ENCODE data around the gene MED16. TPM values are rescaled to one million over a fixed set of nuclear protein-coding genes. Genes with fewer than 3 reads are reported as not detected.

The MED16 gene
- total RNA-seq, 1 experiment from 2014 or later, result 25.9 TPM

DNA sequence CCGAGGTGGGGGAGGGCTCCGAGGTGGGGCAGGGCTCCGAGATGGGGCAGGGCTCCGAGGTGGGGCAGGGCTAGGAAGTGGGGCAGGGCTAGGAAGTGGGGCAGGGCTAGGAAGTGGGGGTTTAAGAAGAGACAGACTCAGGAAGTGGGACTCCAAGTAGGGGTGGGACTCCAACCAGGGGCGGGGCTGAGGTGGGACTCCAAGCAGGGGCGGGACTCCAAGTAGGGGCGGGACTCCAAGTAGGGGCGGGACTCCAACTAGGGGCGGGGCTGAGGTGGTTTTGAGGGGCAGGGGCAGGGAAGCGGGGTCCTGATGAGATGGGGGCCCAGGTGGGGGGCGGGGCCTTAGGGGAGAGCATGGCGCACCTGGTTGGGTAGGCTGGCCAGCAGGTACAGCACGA lies 19.9 kb downstream of the MED16 start:
- H2AFZ ChIP-seq (ENCODE audit: low read length), result no peak overlapping the region
- intact Hi-C loops (cut with micrococcal nuclease), result no loop called here
- H3K4me3 ChIP-seq (ENCODE audit: low read length), result no peak overlapping the region
- no peaks in the 10 kb centered on the region; the same call in 1 of the 2 replicates for H3K36me3 ChIP-seq (ENCODE audit: low read depth, low read length)
- CTCF ChIA-PET, result no interaction called here
- no peaks in the 10 kb centered on the region for H3K79me2 ChIP-seq (ENCODE audit: low read length)
- POLR2A ChIA-PET (ENCODE audit: unreplicated experiment), result no interaction called here
- H3K9me2 ChIP-seq (replicated peaks; ENCODE audit: low read length), result no peaks in the 10 kb centered on the region
- no peak for DNase-seq
- no peak overlapping the region for H3K27ac ChIP-seq (ENCODE audit: low read length)
- TF ChIP-seq, protein P1, sequence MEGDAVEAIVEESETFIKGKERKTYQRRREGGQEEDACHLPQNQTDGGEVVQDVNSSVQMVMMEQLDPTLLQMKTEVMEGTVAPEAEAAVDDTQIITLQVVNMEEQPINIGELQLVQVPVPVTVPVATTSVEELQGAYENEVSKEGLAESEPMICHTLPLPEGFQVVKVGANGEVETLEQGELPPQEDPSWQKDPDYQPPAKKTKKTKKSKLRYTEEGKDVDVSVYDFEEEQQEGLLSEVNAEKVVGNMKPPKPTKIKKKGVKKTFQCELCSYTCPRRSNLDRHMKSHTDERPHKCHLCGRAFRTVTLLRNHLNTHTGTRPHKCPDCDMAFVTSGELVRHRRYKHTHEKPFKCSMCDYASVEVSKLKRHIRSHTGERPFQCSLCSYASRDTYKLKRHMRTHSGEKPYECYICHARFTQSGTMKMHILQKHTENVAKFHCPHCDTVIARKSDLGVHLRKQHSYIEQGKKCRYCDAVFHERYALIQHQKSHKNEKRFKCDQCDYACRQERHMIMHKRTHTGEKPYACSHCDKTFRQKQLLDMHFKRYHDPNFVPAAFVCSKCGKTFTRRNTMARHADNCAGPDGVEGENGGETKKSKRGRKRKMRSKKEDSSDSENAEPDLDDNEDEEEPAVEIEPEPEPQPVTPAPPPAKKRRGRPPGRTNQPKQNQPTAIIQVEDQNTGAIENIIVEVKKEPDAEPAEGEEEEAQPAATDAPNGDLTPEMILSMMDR (conservative IDR thresholded peaks at IDR 0.05; ENCODE audit: low read depth, low read length), result no peak
- TF ChIP-seq EZH2 (IDR thresholded peaks at IDR 0.05; ENCODE audit: low read length, unreplicated experiment), result no peak
- TF ChIP-seq EZH2phosphoT487 (IDR thresholded peaks at IDR 0.05; ENCODE audit: borderline replicate concordance, low read length), result no peak
- H3K9me3 ChIP-seq (ENCODE audit: low read length), result no peaks in the 10 kb centered on the region
- no peak for ATAC-seq
- peaks cover 12% of the 10 kb centered on the region for H3K4me1 ChIP-seq (ENCODE audit: insufficient read depth, low read length)
- BruUV-seq (replicated peaks), result no TSS peak
- no peaks in the 10 kb centered on the region for H3K27me3 ChIP-seq (ENCODE audit: low read length)
- H3K4me2 ChIP-seq (ENCODE audit: low read length), result no peak overlapping the region
- H3K9ac ChIP-seq (ENCODE audit: low read length), result no peak overlapping the region
- H4K20me1 ChIP-seq (ENCODE audit: low read length), result no peaks in the 10 kb centered on the region
- no peaks in the 10 kb centered on the region for H3F3A ChIP-seq (ENCODE audit: low read length, unreplicated experiment)

DNA sequence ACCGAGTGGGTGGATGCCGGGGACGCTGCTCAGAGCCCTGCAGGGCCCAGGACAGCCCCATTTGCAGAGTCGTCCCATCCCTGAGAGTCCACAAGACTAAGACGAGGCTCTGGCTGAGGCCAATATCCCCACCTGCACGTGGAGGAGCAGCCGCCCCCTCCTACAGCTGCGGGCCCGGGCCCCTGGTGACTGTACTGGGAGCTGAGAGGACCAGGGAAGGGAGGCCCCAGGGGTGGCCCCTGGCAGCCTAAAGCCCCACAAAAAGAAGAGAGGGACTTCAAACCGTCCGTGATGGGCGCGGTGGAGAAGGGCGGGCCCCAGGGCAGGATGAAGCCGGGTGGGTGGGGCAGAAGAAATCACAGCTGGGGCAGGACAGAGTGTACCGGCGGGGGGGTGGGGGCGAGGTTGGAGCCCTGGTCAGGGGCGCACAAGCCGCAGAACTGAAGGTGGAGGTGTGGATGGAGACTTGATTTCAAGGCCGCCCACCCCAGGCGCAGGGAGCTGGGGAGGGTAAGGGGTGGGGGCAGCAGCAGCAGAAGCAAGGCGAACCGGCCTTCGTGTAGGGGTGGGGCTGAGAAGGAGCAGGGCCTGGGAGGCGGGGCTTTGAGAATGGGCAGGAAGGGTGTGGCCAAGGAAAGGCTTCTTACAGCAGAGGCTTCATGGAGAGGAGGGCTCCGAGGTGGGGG lies 20.6 kb downstream of the MED16 start:
- Histone ChIP-seq H2AFZ (ENCODE audit: low read length) (no peak overlapping the region), H3K4me2 (ENCODE audit: low read length) (no peak overlapping the region), H3K9me2 (replicated peaks; ENCODE audit: low read length) (no peaks in the 10 kb centered on the region), H3F3A (ENCODE audit: low read length, unreplicated experiment) (no peaks in the 10 kb centered on the region), H3K27ac (ENCODE audit: low read length) (no peak overlapping the region), H4K20me1 (ENCODE audit: low read length) (no peaks in the 10 kb centered on the region), H3K27me3 (ENCODE audit: low read length) (no peaks in the 10 kb centered on the region), H3K9me3 (ENCODE audit: low read length) (no peaks in the 10 kb centered on the region), H3K9ac (ENCODE audit: low read length) (no peak overlapping the region), H3K4me3 (ENCODE audit: low read length) (no peak overlapping the region), H3K79me2 (ENCODE audit: low read length) (no peaks in the 10 kb centered on the region), H3K4me1 (ENCODE audit: insufficient read depth, low read length) (peaks cover 12% of the 10 kb centered on the region), H3K36me3 (ENCODE audit: low read depth, low read length) (no peaks in the 10 kb centered on the region; the same call in 1 of the 2 replicates)
- ATAC-seq (peak; percentile 52), DNase-seq (peak; percentile 45)
- POLR2A ChIA-PET (ENCODE audit: unreplicated experiment), result no interaction called here
- intact Hi-C loops (cut with micrococcal nuclease), result no loop called here
- no TSS peak for BruUV-seq (replicated peaks)
- CTCF ChIA-PET, result no interaction called here
- no peak for TF ChIP-seq EZH2 (IDR thresholded peaks at IDR 0.05; ENCODE audit: low read length, unreplicated experiment)
- TF ChIP-seq, protein P1 (conservative IDR thresholded peaks at IDR 0.05; ENCODE audit: low read depth, low read length), result no peak
- TF ChIP-seq EZH2phosphoT487 (IDR thresholded peaks at IDR 0.05; ENCODE audit: borderline replicate concordance, low read length), result no peak

DNA sequence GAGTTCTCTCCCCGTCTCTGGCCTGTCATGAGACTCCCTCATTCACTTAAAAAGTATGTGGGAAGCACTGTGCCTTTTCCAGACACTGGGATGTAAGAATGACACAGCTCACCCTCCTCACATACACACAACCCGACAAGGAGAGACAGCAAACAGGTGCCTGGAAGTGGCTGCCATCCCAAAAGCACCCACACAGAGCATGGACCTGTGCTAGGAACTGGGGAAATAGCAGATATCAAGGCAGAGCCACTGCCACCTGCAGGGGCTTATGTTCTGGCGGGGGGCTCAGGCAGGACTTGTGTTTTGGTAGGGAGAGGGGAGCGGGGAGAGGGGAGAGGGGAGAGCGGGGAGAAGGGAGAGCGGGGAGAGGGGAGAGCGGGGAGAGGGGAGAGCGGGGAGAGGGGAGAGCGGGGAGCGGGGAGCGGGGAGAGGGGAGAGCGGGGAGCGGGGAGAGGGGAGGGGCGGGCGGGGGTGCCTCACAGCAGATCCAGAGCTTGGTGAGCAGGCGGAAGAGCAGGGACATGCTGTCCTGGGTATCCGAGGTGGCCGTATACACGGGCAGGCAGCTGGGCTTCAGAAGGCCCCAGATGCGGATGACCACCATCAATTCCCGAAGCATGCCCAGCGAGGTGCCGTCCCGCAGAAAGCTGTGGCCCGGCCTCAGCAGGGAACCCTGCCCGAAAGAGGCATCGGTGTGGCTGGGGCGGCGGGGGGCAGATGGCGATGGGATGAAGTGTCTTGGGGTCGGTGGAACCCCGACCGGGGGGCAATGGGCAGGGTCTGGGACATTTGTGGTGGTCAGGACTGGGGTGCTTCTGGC lies 21.3 kb downstream of the MED16 start:
- no peak for ATAC-seq
- H3K9me3 ChIP-seq (ENCODE audit: low read length), result no peaks in the 10 kb centered on the region
- ChIA-PET CTCF (no interaction called here), POLR2A (ENCODE audit: unreplicated experiment) (no interaction called here)
- intact Hi-C loops (cut with micrococcal nuclease), result no loop called here
- TF ChIP-seq EZH2phosphoT487 (IDR thresholded peaks at IDR 0.05; ENCODE audit: borderline replicate concordance, low read length) (no peak), EZH2 (IDR thresholded peaks at IDR 0.05; ENCODE audit: low read length, unreplicated experiment) (no peak)
- TF ChIP-seq, protein P1 (conservative IDR thresholded peaks at IDR 0.05; ENCODE audit: low read depth, low read length), result no peak
- H3K4me1 ChIP-seq (ENCODE audit: insufficient read depth, low read length), result peaks cover 12% of the 10 kb centered on the region
- H2AFZ ChIP-seq (ENCODE audit: low read length), result no peak overlapping the region
- H4K20me1 ChIP-seq (ENCODE audit: low read length), result no peaks in the 10 kb centered on the region
- no peaks in the 10 kb centered on the region for H3K27me3 ChIP-seq (ENCODE audit: low read length)
- no peaks in the 10 kb centered on the region; the same call in 1 of the 2 replicates for H3K36me3 ChIP-seq (ENCODE audit: low read depth, low read length)
- no peaks in the 10 kb centered on the region for H3K9me2 ChIP-seq (replicated peaks; ENCODE audit: low read length)
- DNase-seq, result no peak
- H3K9ac ChIP-seq (ENCODE audit: low read length), result no peak overlapping the region
- no peak overlapping the region for H3K4me3 ChIP-seq (ENCODE audit: low read length)
- no peak overlapping the region for H3K27ac ChIP-seq (ENCODE audit: low read length)
- no TSS peak for BruUV-seq (replicated peaks)
- H3F3A ChIP-seq (ENCODE audit: low read length, unreplicated experiment), result no peaks in the 10 kb centered on the region
- H3K4me2 ChIP-seq (ENCODE audit: low read length), result no peak overlapping the region
- no peaks in the 10 kb centered on the region for H3K79me2 ChIP-seq (ENCODE audit: low read length)
